Upper lobe of left lung (tissue), 6 donors: ENCODE results near the gene ARFRP1. TPM values are rescaled to one million over a fixed set of nuclear protein-coding genes. Genes with fewer than 3 reads are reported as not detected.
"Not testable (repeated sequence)": the region's sequence is repeated elsewhere in the genome, so short reads cannot be mapped to it uniquely, and the experiment has no call there.

ENCODE experiments used
- ATAC-seq, 2 donors: fragments of 200-7000 bp; cut with Tn5 transposase; one replicate each; pipeline ENCODE4 v1.9.1; 2022; ENCODE audit warnings: mild to moderate bottlenecking in 2 of 2, moderate library complexity in 2 of 2; ENCODE audit not compliant: low FRiP score in 2 of 2
- DNase-seq, 2 donors: peaks; one replicate each; pipeline ENCODE4 v3.0.0-alpha.2; 2019 to 2020
- H3K27ac ChIP-seq, 4 donors: fragments of 200-600 bp; sonication (generic); one replicate each; pipeline ENCODE4 v1.5.1; 2016 to 2019
- H3K27me3 ChIP-seq, 4 donors: fragments of 200-600 bp; sonication (generic); one replicate each; pipeline ENCODE4 v1.5.1; 2017 to 2019
- H3K36me3 ChIP-seq, 4 donors: fragments of 200-600 bp; sonication (generic); one replicate each; pipeline ENCODE4 v1.5.1; 2016 to 2019
- H3K4me1 ChIP-seq, 4 donors: fragments of 200-600 bp; sonication (generic); one replicate each; pipeline ENCODE4 v1.5.1; 2018 to 2019
- H3K4me3 ChIP-seq, 4 donors: fragments of 200-600 bp; sonication (generic); one replicate each; pipeline ENCODE4 v1.5.1; 2017 to 2019; ENCODE audit warnings: mild to moderate bottlenecking in 2 of 4, moderate library complexity in 1 of 4
- H3K9me3 ChIP-seq, 4 donors: fragments of 200-600 bp; sonication (generic); one replicate each; pipeline ENCODE4 v1.5.1; 2018 to 2019
- CTCF ChIP-seq, 6 experiments: fragments of 450-650 bp in 4 of 6; fragments of 200-600 bp in 2 of 6; sonication (generic) in 2 of 6; IDR thresholded peaks; one replicate each; pipeline ENCODE4 v1.5.1; 2016 to 2019; ENCODE audit warnings: antibody characterized with exemption in 6 of 6
- EP300 ChIP-seq, 4 donors: sonication (generic); formaldehyde crosslinking; IDR thresholded peaks; one replicate each; pipeline ENCODE4 v1.5.1; 2017; ENCODE audit warnings: antibody characterized with exemption in 4 of 4, control low read depth in 2 of 4
- POLR2A ChIP-seq, 4 donors: fragments of 450-650 bp; IDR thresholded peaks; one replicate each; pipeline ENCODE4 v1.5.1; 2016 to 2017; ENCODE audit warnings: antibody characterized with exemption in 4 of 4, mild to moderate bottlenecking in 2 of 4
- POLR2AphosphoS5 ChIP-seq, 2 donors: sonication (generic); formaldehyde crosslinking; IDR thresholded peaks; one replicate each; pipeline ENCODE4 v1.5.1; 2017; ENCODE audit warnings: antibody characterized with exemption in 2 of 2
- WGBS, 2 donors: methylation state at CpG; one replicate each; pipeline ENCODE4 v1.1.5; 2017 to 2018; 5-methylcytosine and 5-hydroxymethylcytosine counted together
- total RNA-seq, 6 donors: library from RNA; depleted of rRNA in 4 of 6; stranded (reverse); fragments of >200 nt in 4 of 6; gene quantifications; one replicate each; pipeline versions ENCODE4 v1.1.0 to v1.2.1, GENCODE V29; 2016 to 2021
- donor health status: DM: no; HTN: no; CAD: no; lungs with moderate emphysema.
- donor health status: DM: no; HTN: yes; CAD: no; lungs with severe emphysema.

ARFRP1 gene
- total RNA-seq, 6 donors from 2014 or later = 26.8 to 56.4 (median 46.3) TPM

- Histone ChIP-seq H3K27me3 (no peaks in the 10 kb centered on the region), H3K36me3 (peaks cover 0 to 60% (median 27%) of the 10 kb centered on the region in 4 donors), H3K4me1 (no peaks in the 10 kb centered on the region), H3K9me3 (no peaks in the 10 kb centered on the region), H3K27ac (no peak overlapping the region), H3K4me3 (no peak overlapping the region)
- 98 to 100% methylated on average over 2 to 12 of the region's 14 CpGs for WGBS, 2 donors
- ATAC-seq (peak in 1 of 2 donors; percentile 61), DNase-seq (peak in 1 of 2 donors; percentile 66)
- TF ChIP-seq POLR2AphosphoS5 (IDR thresholded peaks at IDR 0.05) (no peak), POLR2A (IDR thresholded peaks at IDR 0.05) (no peak), CTCF (IDR thresholded peaks at IDR 0.05) (no peak), EP300 (IDR thresholded peaks at IDR 0.05) (no peak)
These were observed 33.8 kb downstream of the ARFRP1 start for GRCh38 chr20:63673951-63674350.

- DNase-seq (peak in 1 of 2 donors; percentile 52), ATAC-seq (peak in 1 of 2 donors; percentile 7)
- no peak for TF ChIP-seq POLR2AphosphoS5 (IDR thresholded peaks at IDR 0.05)
- no peak for TF ChIP-seq POLR2A (IDR thresholded peaks at IDR 0.05)
- TF ChIP-seq EP300 (IDR thresholded peaks at IDR 0.05) = no peak
- TF ChIP-seq CTCF (IDR thresholded peaks at IDR 0.05) = no peak
- H3K27ac ChIP-seq = no peak overlapping the region
- peaks cover 0 to 61% (median 35%) of the 10 kb centered on the region in 4 donors for H3K36me3 ChIP-seq
- no peaks in the 10 kb centered on the region for H3K9me3 ChIP-seq
- H3K4me3 ChIP-seq = no peak overlapping the region
- WGBS, 2 donors = 97 to 98% methylated on average over 6 to 10 of the region's 10 CpGs
- no peaks in the 10 kb centered on the region for H3K27me3 ChIP-seq
- no peaks in the 10 kb centered on the region for H3K4me1 ChIP-seq
These were observed 35.1 kb downstream of the ARFRP1 start for GRCh38 chr20:63672666-63673065.

GRCh38 chr20:63671695-63672094 is 36.1 kb downstream of the ARFRP1 start:
- DNase-seq, H3K9me3 ChIP-seq, H3K27me3 ChIP-seq, H3K27ac ChIP-seq, H3K4me1 ChIP-seq, H3K4me3 ChIP-seq, ATAC-seq: not testable (repeated sequence)
- WGBS, 2 donors = 94 to 96% methylated on average over 12 of the region's 12 CpGs
- peaks cover 0 to 64% (median 40%) of the 10 kb centered on the region in 4 donors for H3K36me3 ChIP-seq

GRCh38 chr20:63668351-63668750 is 39.4 kb downstream of the ARFRP1 start:
- no peak overlapping the region for H3K4me3 ChIP-seq
- no peak overlapping the region for H3K27ac ChIP-seq
- peaks cover 0 to 65% (median 43%) of the 10 kb centered on the region in 4 donors for H3K36me3 ChIP-seq
- H3K4me1 ChIP-seq = no peaks in the 10 kb centered on the region
- H3K9me3 ChIP-seq = no peaks in the 10 kb centered on the region
- no peak for TF ChIP-seq EP300 (IDR thresholded peaks at IDR 0.05)
- no peak for ATAC-seq
- WGBS, 2 donors = 96% methylated on average over 10 to 11 of the region's 11 CpGs
- DNase-seq = peak in 1 of 2 donors; percentile 57
- H3K27me3 ChIP-seq = no peaks in the 10 kb centered on the region

GRCh38 chr20:63667858-63668257 is 39.9 kb downstream of the ARFRP1 start:
- Histone ChIP-seq H3K36me3 (peaks cover 0 to 67% (median 47%) of the 10 kb centered on the region in 4 donors), H3K27ac (no peak overlapping the region), H3K4me1 (no peaks in the 10 kb centered on the region), H3K4me3 (no peak overlapping the region), H3K9me3 (no peaks in the 10 kb centered on the region), H3K27me3 (no peaks in the 10 kb centered on the region)
- ATAC-seq = no peak
- TF ChIP-seq POLR2A (IDR thresholded peaks at IDR 0.05) = no peak
- no peak for TF ChIP-seq EP300 (IDR thresholded peaks at IDR 0.05)
- TF ChIP-seq CTCF (IDR thresholded peaks at IDR 0.05) = no peak
- no peak for TF ChIP-seq POLR2AphosphoS5 (IDR thresholded peaks at IDR 0.05)
- peak in 1 of 2 donors; percentile 48 for DNase-seq
- WGBS, 2 donors = 91 to 92% methylated on average over 16 of the region's 16 CpGs

GRCh38 chr20:63665708-63666107 is 42.1 kb downstream of the ARFRP1 start:
- WGBS, 2 donors = 91 to 96% methylated on average over 2 to 12 of the region's 14 CpGs
- Histone ChIP-seq H3K27ac (no peak overlapping the region), H3K9me3 (no peaks in the 10 kb centered on the region), H3K36me3 (peaks cover 6 to 81% (median 62%) of the 10 kb centered on the region in 4 donors), H3K27me3 (no peaks in the 10 kb centered on the region), H3K4me1 (no peaks in the 10 kb centered on the region), H3K4me3 (no peak overlapping the region)
- DNase-seq (peak in 1 of 2 donors; percentile 46), ATAC-seq (no peak)
- no peak for TF ChIP-seq CTCF (IDR thresholded peaks at IDR 0.05)
- TF ChIP-seq EP300 (IDR thresholded peaks at IDR 0.05) = no peak
- no peak for TF ChIP-seq POLR2AphosphoS5 (IDR thresholded peaks at IDR 0.05)
- no peak for TF ChIP-seq POLR2A (IDR thresholded peaks at IDR 0.05)
